SK-N-SH (cell line): ENCODE data around the gene IGLON5.

Source experiments
- CTCF ChIP-seq: fragments of 200-600 bp; sonication (generic); IDR thresholded peaks from 2 replicates; pipeline ENCODE4 v1.6.1; 2017; ENCODE audit warnings: antibody characterized with exemption, mild to moderate bottlenecking, moderate library complexity
- POLR2AphosphoS5 ChIP-seq: IDR thresholded peaks from 2 replicates; pipeline ENCODE4 v1.6.1; 2012; ENCODE audit warnings: low read depth, low read length

GRCh38 chr19:51319649-51320279 lies 8.3 kb downstream of the IGLON5 start:
- TF ChIP-seq POLR2AphosphoS5 (no peak), CTCF (no peak)
